ENCODE results near the gene ZNF615. TPM values are rescaled to one million over a fixed set of nuclear protein-coding genes. Genes with fewer than 3 reads are reported as not detected.

The ZNF615 gene
- total RNA-seq, 1 experiment from 2014 or later: 1.6 TPM

- Histone ChIP-seq H3K4me2 (ENCODE audit: low read length) (no peak overlapping the region), H3K9me2 (ENCODE audit: insufficient read depth) (no peaks in the 10 kb centered on the region), H3K79me2 (ENCODE audit: insufficient read depth, low read length) (no peaks in the 10 kb centered on the region), H2AFZ (ENCODE audit: low read depth, low read length, poor library complexity, severe bottlenecking) (no peak overlapping the region), H3K36me3 (ENCODE audit: control insufficient read depth in 1 of 2, insufficient read depth in 2 of 2, low read length in 2 of 2) (no peaks in the 10 kb centered on the region), H3K27ac (ENCODE audit: low read depth, low read length) (no peak overlapping the region), H3K9me3 (ENCODE audit: control insufficient read depth in 1 of 2, insufficient read depth in 1 of 2, low read depth in 1 of 2, low read length in 2 of 2) (peaks cover 29 to 40% of the 10 kb centered on the region in 2 experiments; a peak in 2 of 4 replicates), H3K27me3 (ENCODE audit: insufficient read depth, low read length) (no peaks in the 10 kb centered on the region), H3K4me1 (ENCODE audit: control insufficient read depth in 1 of 2, insufficient read depth in 2 of 2, low read length in 2 of 2) (no peaks in the 10 kb centered on the region), H4K20me1 (ENCODE audit: insufficient read depth) (no peaks in the 10 kb centered on the region), H3K9ac (ENCODE audit: low read length) (no peak overlapping the region), H3K4me3 (replicated peaks in 1 of 2; ENCODE audit: low read depth in 1 of 2, low read length in 2 of 2) (no peak overlapping the region)
- CTCF ChIA-PET: no interaction called here
- BruUV-seq (replicated peaks): no TSS peak
- ATAC-seq (no peak), DNase-seq (ENCODE audit: low read depth, low spot score) (no peak)
- POLR2A ChIA-PET: no interaction called here
- RAD21 ChIA-PET (ENCODE audit: low non-redundant PET in 1 of 2, low total read pairs in 2 of 2, uncharacterized antibody in 2 of 2, unreplicated experiment in 2 of 2): no interaction called here
- TF ChIP-seq EZH2phosphoT487 (IDR thresholded peaks at IDR 0.05; ENCODE audit: borderline replicate concordance) (no peak), ZBTB33 (IDR thresholded peaks at IDR 0.05; ENCODE audit: extremely low read depth, insufficient replicate concordance, low read length) (no peak), ELF1 (IDR thresholded peaks at IDR 0.05; ENCODE audit: borderline replicate concordance, low read depth) (no peak), FOSL1 (IDR thresholded peaks at IDR 0.05; ENCODE audit: low read depth) (no peak), SRF (IDR thresholded peaks at IDR 0.05; ENCODE audit: low read depth) (no peak), TCF7L2 (IDR thresholded peaks at IDR 0.05; ENCODE audit: borderline replicate concordance, extremely low read depth, insufficient read depth, insufficient read length) (no peak)
- intact Hi-C loops (cut with micrococcal nuclease): no loop called here
Measured at GRCh38 chr19:52034051-52034728, 26.2 kb upstream of the ZNF615 start.

All from HCT116 (cell line).